Endothelial cell of hepatic sinusoid (primary cell): ENCODE measurements around the gene RPTOR.
"Not testable (repeated sequence)": the region's sequence is repeated elsewhere in the genome, so short reads cannot be mapped to it uniquely, and the experiment has no call there.

Experiments
- in situ Hi-C: cut with HindIII; loops from 2 replicates; pipeline ENCODE4 v1.10.0; 2017; ENCODE audit warnings: low sequenced_read_pairs

Gene RPTOR

DNA sequence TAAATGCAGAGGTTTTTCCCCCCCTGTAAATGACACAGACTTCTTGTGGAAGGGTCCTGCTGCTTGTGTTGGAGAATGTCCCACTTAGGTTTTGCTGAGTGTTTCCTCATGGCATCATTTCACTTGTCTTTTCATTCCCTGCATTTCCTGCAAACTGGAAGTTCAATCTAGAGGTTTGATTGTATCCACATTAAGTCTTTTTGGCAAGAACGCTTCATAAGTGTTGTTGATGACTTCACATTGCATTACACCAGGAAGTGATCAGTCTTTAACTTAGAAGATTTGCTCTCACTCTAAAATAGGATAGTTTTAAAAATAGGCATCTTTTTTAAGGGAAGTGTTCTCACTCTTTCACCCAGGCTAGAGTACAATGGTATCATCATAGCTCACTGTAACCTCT lies 67.2 kb downstream of the RPTOR start:
- in situ Hi-C loops: no loop called here

DNA sequence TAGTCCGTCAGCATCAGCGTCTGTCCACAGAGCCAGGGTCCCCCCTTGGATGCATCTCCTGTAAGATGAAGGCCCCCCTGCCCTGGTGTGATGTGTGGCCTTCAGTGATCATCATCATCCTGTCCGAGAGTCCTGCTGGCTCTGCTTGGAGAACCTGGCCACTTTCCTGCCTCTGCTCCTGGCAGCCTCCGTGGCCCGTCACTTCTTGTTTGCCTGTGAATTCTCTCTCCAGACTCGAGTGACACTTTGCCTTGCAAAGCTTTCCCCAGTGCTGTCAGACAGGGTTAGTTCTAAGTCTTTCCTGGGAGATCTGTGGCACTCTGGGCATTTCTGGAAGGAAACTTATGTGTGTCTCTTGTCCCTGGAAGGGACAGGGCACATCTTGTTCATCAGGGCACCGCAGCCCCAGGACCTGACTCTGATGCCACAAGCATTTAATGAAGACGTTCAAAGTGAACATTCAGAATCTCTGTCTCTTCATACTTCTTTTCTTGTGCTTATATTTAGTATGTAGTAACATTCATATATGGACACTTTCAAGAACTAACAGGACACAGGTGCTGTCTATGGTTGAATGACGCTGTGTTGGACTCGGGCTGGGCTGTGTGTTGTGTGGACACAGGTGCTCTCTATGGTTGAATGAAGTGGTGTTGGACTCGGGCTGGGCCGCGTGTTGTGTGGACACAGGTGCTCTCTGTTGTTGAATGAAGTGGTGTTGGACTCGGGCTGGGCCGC lies 68.5 kb downstream of the RPTOR start:
- in situ Hi-C loops: no loop called here

DNA sequence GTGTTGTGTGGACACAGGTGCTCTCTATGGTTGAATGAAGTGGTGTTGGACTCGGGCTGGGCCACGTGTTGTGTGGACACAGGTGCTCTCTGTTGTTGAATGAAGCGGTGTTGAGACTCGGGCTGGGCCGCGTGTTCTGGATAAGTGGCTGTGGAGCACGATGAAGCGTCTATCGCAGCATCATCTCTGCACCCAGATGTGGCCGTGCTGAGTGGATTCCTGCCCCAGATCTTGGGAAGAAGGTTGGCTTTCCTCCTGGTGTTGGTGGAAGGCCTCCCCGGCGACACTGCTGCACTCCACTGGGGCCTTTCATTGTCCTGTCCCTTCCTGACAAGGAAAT lies 69.1 kb downstream of the RPTOR start:
- in situ Hi-C loops: no loop called here

DNA sequence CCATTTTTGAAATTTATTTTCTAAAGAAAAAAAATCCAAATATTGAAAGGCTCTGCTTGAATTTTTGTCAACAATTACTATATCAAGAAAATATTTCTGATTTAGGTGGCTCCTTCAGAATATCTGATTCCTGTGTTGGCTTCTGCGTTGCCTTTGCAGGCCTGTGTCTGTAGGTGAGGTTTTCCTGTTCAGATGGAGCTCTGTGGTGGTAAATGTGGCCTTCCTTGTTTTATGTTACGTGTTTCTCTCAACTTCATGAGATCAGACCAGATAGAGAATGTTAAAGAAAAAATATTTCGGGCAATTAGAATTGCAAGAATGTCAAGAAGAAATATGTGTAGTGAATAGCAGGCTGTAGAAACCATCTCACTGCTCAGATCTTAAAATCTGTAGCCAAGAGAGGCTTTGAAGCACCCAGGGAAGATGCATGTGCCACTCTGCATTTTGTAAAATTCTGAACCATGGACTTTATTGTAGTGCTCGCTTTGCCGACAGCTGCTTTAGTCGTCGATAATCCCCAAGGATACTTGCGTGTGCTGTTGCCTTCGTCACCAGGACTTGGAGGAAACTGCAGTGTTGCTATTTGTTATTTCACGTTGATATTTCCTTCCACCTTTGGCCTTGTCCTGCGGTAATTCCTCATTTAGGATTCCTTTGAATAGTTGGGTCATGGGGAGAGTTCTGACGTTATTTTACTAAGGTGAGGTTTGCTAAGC lies 69.9 kb downstream of the RPTOR start:
- in situ Hi-C loops: no loop called here

DNA sequence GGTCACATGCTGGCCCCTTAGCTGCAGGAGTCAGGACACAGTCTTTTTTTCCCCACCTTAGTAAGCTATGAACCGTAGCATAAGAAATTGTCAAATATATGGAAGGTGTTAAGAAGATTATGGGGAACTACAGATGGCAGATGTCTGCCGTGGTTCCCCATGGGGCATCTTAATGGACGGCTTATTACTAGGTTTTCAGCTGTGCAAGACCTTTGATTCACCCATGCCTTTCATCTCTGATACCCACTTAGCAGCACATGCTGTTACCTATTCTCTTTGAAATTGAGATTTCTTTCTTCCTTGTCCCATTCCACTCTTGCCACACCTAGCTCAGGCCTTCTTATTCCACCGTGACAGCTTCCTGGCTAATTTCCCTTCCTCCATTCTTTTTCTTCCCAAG lies 70.7 kb downstream of the RPTOR start:
- in situ Hi-C loops: no loop called here

DNA sequence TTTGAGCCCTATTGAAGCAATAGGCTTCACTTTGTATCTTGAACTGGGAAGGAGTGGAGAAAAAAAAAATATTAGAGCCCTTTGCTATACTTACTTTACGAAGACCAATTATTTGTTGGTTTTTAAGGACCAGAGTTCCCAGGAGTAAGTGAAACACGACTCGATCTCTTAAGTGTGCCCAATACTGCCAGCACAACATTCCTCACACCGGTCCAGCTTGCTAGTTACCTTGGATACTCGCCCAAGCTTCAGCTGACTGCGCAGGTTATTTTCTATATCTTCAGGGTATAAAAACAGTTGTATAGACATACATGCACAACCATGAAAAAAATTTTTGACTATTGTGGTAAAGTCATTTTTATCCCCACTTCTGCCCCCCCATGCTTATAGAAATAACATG lies 72.1 kb downstream of the RPTOR start:
- in situ Hi-C loops: no loop called here

DNA sequence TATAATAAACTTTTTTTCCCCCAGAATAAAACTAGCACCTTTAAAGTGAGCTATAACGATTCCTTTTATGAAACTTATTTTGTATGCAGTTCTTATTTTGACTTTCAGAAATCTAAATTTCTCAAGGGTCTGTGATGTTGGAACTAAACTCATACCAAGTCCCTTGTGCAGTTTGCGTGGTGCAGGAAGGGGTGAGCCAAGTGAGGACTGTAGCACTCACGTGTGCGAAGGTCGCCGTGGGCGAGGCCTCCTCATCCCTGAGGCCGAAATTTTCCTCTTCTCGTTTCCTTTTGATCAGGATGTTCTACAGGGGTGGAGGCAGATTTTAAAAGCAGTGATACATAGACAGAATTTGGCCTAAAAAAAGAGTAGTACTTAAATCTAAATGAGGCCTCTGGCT lies 73.7 kb downstream of the RPTOR start:
- in situ Hi-C loops: no loop called here

DNA sequence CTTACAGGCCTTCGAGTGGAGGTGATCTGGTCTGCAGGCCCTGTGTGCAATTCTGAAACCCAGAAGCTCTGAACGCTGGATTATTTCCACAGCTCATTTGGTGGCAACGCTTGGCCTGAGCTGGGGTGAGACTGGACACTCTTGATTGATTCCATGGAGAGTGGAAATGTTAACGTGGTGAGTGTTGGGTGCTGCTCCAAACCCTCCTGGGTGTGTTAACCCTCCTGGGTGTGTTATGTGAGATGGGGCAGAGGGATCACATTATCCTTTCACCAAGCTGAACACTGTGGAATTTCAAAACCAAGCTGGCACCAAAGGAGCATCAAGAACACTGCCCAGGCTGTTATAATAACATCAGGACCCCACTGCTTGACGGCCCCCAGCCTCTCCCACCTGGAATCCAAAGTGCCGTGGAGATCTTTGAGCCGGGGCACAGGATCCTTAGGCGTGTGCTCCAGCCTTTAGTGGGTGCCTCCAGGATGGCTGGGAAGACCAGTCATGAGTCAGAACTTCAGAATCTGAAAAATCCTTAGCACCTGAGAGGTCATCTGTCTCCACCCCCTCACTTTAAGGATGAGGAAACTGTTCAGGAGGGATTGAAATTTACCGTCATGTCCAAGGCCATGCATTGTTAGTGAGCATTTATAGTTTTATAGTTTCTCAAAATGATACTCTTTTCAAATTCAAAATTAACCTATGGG lies 75.0 kb downstream of the RPTOR start:
- in situ Hi-C loops: no loop called here

DNA sequence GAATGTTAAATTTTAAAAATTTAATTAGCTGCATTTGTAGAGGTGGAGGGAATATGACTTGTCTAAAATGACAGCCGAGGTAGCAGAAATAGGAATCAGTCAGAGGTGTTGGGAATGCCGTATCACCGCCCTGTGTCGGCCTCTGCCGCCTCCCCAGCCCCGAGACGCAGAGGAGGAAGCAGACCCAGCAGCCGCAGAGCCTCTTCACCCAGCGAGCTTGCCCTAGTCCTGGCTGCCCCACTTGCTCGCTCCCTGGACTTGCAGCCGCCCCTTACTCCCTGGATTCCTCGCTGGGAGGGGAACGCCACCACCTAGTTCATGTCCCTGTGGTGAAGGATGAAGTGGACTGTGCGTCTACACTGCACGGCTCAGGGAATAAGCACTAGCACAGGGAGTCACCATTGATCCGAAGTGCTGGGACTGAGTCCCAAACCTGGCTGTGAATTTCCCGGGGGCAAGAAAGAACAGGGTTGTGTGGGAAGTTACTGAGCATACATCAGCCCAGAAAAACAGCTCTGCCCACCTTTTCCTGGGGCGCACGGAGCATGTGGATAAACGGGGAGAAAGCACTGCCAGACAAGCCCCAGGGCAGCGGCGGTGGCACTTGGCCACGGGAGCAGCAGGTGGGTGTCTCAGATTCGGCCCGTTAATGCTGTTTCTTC lies 76.8 kb downstream of the RPTOR start:
- in situ Hi-C loops: no loop called here

DNA sequence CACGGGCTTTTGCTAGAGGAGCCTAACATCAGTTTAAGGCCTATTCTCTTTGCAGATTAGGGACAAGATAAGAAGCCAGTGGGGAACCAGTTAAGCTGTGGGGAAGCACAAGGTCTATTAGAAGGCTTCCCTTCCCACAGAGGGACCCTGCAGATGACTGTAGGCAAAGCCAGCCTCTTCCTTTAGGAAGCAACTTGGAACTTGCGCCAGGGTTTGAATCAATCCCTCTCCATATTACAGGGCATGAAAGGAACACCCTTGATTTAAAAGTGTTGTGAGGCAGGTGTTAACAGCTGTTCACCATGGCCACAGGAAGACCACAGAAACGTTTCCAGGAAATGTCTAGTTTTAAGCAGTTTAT lies 77.3 kb downstream of the RPTOR start:
- in situ Hi-C loops: no loop called here

DNA sequence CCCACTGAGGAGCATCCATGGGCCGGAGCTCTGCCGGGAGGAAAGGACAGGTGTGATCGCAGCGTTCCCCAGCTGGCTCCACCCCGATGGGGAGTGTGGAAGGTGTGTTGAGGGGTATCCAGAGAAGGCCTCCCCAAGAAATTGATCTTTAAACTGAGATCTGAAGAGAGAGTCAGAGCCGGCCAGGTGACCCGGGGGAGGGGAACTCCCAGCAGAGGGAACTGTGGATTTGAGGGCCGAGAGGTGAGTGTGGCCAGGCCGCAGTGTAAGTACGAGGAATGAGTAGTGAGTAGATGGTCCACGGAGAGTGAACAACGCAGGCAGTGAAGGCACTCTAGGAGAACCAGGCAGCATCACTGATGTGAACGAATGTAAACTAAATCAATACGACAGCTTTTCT lies 80.2 kb downstream of the RPTOR start:
- in situ Hi-C loops: no loop called here

DNA sequence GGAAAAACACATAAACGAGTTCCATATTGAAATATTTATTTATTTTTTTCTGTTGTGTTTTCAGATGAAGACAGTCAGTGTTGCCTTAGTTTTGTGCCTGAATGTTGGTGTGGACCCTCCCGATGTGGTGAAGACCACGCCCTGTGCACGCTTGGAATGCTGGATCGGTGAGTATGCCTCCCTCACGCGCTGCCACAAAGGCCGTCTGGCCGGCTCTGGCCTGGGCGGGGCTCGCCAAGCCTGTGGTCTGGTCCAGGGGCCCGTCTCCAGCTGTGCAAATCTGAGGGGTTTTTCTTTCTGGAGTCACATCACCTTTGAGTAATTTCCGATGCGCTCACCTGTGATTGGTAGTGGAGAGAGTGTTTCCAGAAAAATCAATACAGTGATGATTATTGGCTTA lies 81.0 kb downstream of the RPTOR start:
- in situ Hi-C loops: no loop called here

DNA sequence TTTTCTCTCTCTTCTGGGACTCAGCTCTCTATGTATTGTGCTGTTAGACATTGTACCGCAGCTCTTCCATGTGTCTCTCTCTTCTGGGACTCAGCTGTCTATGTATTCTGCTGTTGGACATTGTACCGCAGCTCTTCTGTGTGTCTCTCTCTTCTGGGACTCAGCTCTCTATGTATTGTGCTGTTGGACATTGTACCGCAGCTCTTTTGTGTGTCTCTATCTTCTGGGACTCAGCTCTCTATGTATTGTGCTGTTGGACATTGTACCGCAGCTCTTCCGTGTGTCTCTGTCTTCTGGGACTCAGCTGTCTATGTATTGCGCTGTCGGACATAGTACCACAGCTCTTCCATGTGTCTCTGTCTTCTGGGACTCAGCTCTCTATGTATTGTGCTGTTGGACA lies 84.2 kb downstream of the RPTOR start:
- in situ Hi-C loops: not testable (repeated sequence)

DNA sequence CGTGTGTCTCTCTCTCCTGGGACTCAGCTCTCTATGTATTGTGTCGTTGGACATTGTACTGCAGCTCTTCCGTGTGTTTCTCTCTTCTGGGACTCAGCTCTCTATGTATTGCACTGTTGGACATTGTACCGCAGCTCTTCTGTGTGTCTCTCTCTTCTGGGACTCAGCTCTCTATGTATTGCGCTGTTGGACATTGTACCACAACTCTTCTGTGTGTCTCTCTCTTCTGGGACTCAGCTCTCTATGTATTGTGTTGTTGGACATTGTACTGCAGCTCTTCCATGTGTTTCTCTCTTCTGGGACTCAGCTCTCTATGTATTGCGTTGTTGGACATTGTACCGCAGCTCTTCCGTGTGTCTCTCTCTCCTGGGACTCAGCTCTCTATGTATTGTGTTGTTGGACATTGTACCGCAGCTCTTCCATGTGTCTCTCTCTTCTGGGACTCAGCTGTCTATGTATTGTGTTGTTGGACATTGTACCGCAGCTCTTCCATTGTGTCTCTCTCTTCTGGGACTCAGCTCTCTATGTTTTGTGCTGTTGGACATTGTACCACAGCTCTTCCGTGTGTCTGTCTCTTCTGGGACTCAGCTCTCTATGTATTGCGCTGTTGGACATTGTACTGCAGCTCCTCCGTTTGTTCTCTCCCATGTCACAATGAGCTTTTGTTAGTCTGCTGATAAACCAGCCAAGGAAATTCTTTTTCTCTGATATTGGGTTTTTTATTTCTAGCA lies 84.8 kb downstream of the RPTOR start:
- in situ Hi-C loops: no loop called here

DNA sequence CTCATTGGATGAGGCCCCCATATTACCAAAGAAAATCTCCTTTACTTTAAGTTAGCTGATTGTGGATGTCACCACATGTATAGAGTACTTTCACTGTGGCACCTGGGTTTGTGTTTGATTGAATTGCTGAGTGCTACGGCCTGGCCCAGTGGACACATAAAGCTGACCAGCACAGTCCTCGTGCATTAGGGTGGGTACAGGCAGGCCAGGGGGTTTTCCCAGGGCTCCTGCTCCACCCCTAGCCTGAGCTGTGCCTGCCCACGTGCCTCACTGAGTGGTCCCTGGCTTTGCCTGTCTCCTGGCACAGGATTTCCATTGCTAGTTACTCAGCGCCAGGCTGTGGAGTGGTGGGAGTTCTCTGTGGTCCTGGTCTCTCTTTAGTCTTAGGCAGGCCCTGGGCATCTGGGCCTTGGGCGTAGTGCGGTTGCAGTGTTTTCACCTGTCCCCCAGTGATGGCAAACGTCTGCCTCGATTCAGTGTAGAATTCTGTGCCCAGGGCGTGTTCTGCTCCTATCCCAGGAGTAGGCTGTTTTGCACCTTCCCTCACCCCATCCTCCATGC lies 86.0 kb downstream of the RPTOR start:
- in situ Hi-C loops: no loop called here

DNA sequence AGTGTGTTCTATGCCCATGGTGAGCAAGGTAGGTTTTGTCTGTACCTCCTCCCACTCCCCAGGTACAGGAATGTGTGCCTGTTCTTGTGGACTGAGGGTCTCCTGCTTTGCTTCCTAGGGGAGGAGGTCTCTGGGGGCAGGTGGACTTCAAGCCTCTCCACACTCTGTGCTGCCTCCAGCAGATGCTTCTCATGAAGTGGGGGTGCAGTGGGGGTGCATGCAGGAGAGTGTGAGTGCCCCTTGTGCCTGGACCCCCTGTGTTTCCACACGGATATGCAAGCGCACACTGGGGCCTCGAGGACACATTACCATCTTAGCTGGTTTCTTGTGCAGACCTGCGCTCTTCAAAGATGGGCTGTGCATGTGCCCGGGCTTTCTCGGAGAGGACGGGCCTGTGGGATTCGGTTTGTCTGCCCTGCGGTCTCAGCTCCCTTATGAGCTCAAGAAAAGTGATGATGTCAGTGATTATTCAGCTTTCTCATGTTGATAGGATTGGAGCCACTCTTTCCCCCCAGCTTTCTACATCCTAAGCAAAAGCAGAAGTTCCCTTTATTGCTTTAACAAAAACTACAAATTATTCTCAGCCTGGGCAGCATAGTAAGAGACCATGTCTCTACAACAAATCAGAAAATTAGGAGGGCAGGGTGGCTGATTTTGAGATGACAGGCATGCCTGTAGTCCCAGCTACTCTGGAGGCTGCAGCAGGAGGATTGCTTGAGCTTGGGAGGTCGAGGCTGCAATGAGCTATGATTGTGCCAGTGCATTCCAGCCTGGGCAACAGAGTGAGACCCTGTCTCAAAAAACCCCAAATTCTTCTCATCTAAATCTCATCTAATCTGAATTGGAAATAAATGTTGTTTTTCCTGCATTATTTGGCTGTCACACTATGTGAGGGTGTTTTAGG lies 86.8 kb downstream of the RPTOR start:
- in situ Hi-C loops: no loop called here

DNA sequence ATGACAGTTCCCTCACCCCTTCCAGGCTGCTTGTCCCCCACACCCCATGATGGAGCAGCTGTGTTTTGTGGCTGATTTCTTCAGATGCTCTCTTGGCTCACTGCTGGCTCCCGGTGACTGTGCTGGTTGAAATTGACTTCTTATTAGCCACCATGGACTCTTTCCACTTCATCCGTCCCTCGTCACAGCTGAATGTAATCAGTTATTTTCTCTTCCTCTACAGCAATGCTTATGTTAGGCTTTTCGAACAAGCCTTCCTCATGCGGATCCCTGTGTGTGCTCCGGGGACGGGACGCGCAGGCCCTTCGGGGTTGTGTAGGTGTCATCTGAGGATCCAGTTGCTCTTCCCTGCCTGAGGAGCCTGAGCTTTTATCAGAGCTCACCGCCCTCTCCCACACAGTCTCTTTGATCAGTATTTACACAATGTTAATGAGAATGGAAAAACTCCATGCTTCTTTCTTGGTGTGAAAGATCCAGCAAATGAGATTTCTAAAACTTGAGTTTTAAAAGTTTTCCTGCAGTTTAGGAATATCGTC lies 87.5 kb downstream of the RPTOR start:
- in situ Hi-C loops: no loop called here

DNA sequence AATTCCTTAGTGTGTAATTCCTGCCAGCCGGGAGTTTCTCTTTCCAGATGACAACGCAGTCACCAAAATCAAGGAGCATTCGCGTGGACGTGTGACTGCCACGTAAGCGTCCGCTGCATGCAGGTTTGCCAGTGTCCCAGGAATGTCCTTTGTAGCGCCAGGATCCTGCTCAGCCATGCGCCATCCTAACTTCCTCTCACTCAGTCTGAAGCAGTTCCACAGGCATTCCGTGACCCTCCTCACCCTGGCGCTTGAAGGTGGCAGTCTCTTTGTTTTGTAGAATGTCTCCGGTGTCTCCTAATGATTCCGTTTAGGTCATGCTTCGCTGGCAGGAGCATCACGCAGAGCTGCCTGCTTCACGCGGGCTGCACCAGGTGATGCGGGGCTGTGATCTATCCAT lies 88.6 kb downstream of the RPTOR start:
- in situ Hi-C loops: no loop called here

DNA sequence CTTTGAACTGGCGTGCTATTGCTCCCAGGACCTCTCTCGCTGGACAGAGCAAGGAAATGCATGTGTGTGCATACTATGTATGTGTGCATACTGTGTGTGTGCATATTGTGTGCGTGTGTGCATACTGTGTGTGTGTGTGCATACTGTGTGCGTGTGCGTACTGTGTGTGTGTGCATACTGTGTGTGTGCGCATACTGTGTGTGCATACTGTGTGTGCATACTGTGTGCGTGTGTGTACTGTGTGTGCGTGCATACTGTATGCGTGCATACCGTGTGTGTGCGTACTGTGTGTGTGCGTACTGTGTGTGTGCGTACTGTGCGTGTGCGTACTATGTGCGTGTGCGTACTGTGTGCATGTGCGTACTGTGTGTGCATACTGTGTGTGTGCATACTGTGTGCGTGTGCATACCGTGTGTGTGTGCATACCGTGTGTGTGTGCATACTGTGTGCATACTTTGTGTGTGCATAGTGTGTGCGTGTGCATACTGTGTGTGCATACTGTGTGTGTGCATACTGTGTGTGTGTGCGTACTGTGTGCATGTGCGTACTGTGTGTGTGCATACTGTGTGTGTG lies 89.4 kb downstream of the RPTOR start:
- in situ Hi-C loops: no loop called here
